VCaP (cell line): ENCODE measurements around the gene CD99L2.
"Not testable (repeated sequence)": the region's sequence is repeated elsewhere in the genome, so short reads cannot be mapped to it uniquely, and the experiment has no call there.

Source experiments
- H3K27ac ChIP-seq: fragments of 450-650 bp; 2 replicates; pipeline ENCODE4 v1.5.1; 2017
- CTCF ChIP-seq: fragments of 450-650 bp; conservative IDR thresholded peaks from 2 replicates; pipeline ENCODE4 v1.5.1; 2017; ENCODE audit warnings: mild to moderate bottlenecking, moderate library complexity

CD99L2 gene

DNA sequence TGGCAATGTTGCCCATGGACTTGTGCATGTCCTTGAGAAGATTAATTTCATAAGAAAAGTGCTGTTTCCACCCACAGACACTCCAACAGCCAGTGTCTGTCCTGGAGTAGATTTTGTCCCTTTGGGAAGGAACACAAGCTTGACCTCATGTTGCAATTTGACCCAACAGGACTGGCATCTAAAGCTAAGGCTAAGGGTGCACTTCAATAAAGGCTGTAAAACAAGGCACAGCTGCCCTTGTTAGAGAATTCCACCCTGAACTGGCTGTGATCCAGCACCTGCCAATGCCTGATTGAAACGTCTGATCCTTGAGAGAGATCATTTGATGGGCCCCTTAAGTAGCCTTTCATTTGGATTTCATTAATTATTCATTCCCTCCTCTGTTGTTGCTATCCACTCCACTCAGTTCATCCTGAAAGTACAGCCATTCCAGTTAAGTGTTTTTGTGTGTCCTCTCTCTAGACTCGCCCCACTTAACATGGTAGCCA is 56.2 kb downstream of the CD99L2 start:
- no peak overlapping the region for H3K27ac ChIP-seq

GRCh38 chrX:150841456-150842197 is 56.8 kb downstream of the CD99L2 start:
- no peak for TF ChIP-seq CTCF
- no peak overlapping the region for H3K27ac ChIP-seq

More for the DNA sequence above, 56.2 kb downstream of the CD99L2 start:
- no peak for TF ChIP-seq CTCF

- no peak for TF ChIP-seq CTCF
- no peak overlapping the region for H3K27ac ChIP-seq
Measured at GRCh38 chrX:150837845-150838244, 60.6 kb downstream of the CD99L2 start.

GRCh38 chrX:150834695-150835094 is 63.8 kb downstream of the CD99L2 start:
- TF ChIP-seq CTCF, result no peak
- H3K27ac ChIP-seq, result no peak overlapping the region

DNA sequence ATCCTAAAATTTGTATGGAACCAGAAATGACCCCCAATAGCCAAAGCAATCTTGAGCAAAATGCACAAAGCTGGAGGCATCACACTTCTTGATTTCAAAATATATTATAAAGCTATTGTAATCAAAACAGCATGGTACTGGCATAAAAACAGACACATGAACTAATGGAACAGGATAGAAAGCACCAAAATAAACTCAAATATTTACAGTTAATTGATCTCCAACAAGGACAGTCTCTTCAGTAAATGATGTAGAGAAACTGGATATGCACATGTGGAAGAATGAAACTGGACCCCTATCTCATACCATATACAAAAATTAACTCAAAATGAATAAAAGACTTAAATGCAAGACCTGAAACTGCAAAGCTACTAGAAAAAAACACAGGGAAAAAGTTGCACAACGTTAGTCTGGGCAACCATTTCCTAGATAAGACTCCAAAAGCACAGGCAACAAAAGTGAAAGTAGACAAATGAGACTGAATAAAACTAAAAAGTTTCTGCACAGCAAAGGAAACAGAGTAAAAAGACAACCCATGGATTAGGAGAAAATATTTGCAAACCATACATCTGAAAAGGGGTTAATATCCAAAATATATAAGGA is 64.9 kb downstream of the CD99L2 start:
- no peak overlapping the region for H3K27ac ChIP-seq
- no peak for TF ChIP-seq CTCF

GRCh38 chrX:150831863-150832262 is 66.6 kb downstream of the CD99L2 start:
- TF ChIP-seq CTCF, result no peak

GRCh38 chrX:150828785-150829184 is 69.7 kb downstream of the CD99L2 start:
- H3K27ac ChIP-seq, result no peak overlapping the region
- no peak for TF ChIP-seq CTCF

More at GRCh38 chrX:150831863-150832262, 66.6 kb downstream of the CD99L2 start:
- H3K27ac ChIP-seq, result no peak overlapping the region

DNA sequence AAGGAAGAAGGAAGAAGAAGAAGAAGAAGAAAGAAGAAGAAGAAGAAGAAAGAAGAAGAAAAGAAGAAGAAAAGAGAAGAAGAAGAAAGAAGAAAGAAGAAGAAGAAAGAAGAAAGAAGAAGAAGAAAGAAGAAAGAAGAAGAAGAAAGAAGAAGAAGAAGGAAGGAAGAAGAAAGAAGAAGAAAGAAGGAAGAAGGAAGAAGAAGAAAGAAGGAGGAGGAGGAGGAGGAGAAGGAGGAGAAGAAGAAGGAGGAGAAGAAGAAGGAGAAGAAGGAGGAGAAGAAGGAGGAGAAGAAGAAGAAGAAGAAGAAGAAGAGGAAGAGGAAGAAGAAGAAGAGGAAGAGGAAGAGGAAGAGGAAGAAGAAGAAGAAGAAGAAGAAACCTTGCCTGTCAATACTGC is 74.1 kb downstream of the CD99L2 start:
- H3K27ac ChIP-seq, result not testable (repeated sequence)

GRCh38 chrX:150823826-150824225 is 74.6 kb downstream of the CD99L2 start:
- H3K27ac ChIP-seq, result not testable (repeated sequence)
